K562 (cell line): ENCODE results near the gene RNASET2. TPM values are rescaled to one million over a fixed set of nuclear protein-coding genes. Genes with fewer than 3 reads are reported as not detected.
A peak's percentile ranks its signal among the peaks of the same experiment; 100 is the strongest.

ENCODE experiments used
- ATAC-seq: fragments of 200-7000 bp; cut with Tn5 transposase; 3 replicates; pipeline ENCODE4 v1.9.1; 2020; ENCODE audit warnings: moderate library complexity
- BruUV-seq: library from RNA; stranded (reverse); fragments of 400-500 nt; replicated peaks from 2 replicates; lab custom pipeline; 2021; lab: Mats Ljungman, UMichigan
- CTCF ChIA-PET: fragments of 300-600 bp; formaldehyde crosslinking; extraction: SDS; loops from one replicate; lab custom pipeline; 2021; ENCODE audit warnings: low intra/inter-chr PET ratio; lab: Yijun Ruan, JAX
- POLR2A ChIA-PET: fragments of 300-600, 350-650 bp; sonication (Branson Sonifier 250); formaldehyde crosslinking; extraction: SDS; loops from one replicate; lab custom pipeline; 2021; ENCODE audit warnings: antibody characterized with exemption, inconsistent platforms; lab: Yijun Ruan, JAX
- DNase-seq, 4 experiments: peaks; one replicate each; pipeline versions ENCODE4 v3.0.0 to v3.0.0-alpha.2; 2011 to 2018; ENCODE audit warnings: low spot score in 3 of 4, mixed read lengths in 3 of 4; ENCODE audit errors: extremely low read depth in 1 of 4
- FAIRE-seq: peaks from 2 replicates; lab custom pipeline; 2011; peaks lifted over from hg19 to GRCh38; lab: Jason Lieb, UNC
- H2AFZ ChIP-seq: 2 replicates; pipeline ENCODE4 v1.6.0; 2011; ENCODE audit warnings: low read depth, low read length, control low read depth, inconsistent platforms
- H3K27ac ChIP-seq: fragments of 200-600 bp; 3 replicates; pipeline ENCODE4 v1.8.0; 2011; ENCODE audit warnings: low read depth, mild to moderate bottlenecking, control low read depth, inconsistent platforms, low read length, moderate library complexity, mixed read lengths; ENCODE audit errors: extremely low read depth
- H3K27me3 ChIP-seq, 2 experiments: fragments of 300-600 bp in 1 of 2; 2 replicates in 1 of 2; 3 replicates in 1 of 2; pipeline versions ENCODE4 v1.6.0 to v1.8.0; 2011; ENCODE audit warnings: inconsistent platforms in 2 of 2, low read length in 2 of 2, mild to moderate bottlenecking in 1 of 2, mixed read lengths in 1 of 2, moderate library complexity in 1 of 2; ENCODE audit not compliant: control insufficient read depth in 2 of 2, insufficient read depth in 2 of 2
- H3K36me3 ChIP-seq: fragments of 300-600 bp; 3 replicates; pipeline ENCODE4 v1.8.0; 2011; ENCODE audit warnings: mild to moderate bottlenecking, low read length, inconsistent platforms; ENCODE audit not compliant: control insufficient read depth, insufficient read depth
- H3K4me1 ChIP-seq, 2 experiments: fragments of 200-600 bp in 1 of 2; replicated peaks in 1 of 2; 2 replicates in 1 of 2; 3 replicates in 1 of 2; pipeline versions ENCODE4 v1.5.1 to v1.8.0; 2011; ENCODE audit warnings: inconsistent platforms in 2 of 2, low read length in 2 of 2, mild to moderate bottlenecking in 1 of 2, mixed read lengths in 1 of 2, moderate library complexity in 1 of 2; ENCODE audit not compliant: control insufficient read depth in 2 of 2, insufficient read depth in 2 of 2
- H3K4me2 ChIP-seq: 2 replicates; pipeline ENCODE4 v1.6.1; 2011; ENCODE audit warnings: low read length, control low read depth, inconsistent platforms, mixed read lengths; ENCODE audit not compliant: insufficient read depth
- H3K4me3 ChIP-seq: fragments of 200-600 bp; sonication (generic), shearing (Covaris generic); 2 replicates; pipeline ENCODE4 v1.5.1; 2016; ENCODE audit warnings: control low read depth, inconsistent platforms
- H3K79me2 ChIP-seq: fragments of 200-600 bp; 3 replicates; pipeline ENCODE4 v1.8.0; 2011; ENCODE audit warnings: low read length, inconsistent platforms; ENCODE audit not compliant: control insufficient read depth, insufficient read depth
- H3K9ac ChIP-seq, 2 experiments: 2 replicates each; pipeline versions ENCODE4 v1.6.0 to v1.6.1; 2011; ENCODE audit warnings: low read depth in 2 of 2, low read length in 2 of 2, control low read depth in 1 of 2, inconsistent platforms in 1 of 2, mild to moderate bottlenecking in 1 of 2, mixed read lengths in 1 of 2; ENCODE audit not compliant: insufficient read depth in 1 of 2
- H3K9me1 ChIP-seq: one replicate; pipeline ENCODE4 v1.6.0; 2011; ENCODE audit warnings: inconsistent platforms, mild to moderate bottlenecking, low read length, moderate library complexity; ENCODE audit not compliant: control insufficient read depth, insufficient read depth
- H3K9me3 ChIP-seq: replicated peaks from 2 replicates; pipeline ENCODE4 v1.5.1; 2011; ENCODE audit warnings: low read depth, low read length, inconsistent platforms; ENCODE audit not compliant: control insufficient read depth, insufficient read depth
- H4K20me1 ChIP-seq: replicated peaks from 2 replicates; pipeline ENCODE4 v1.6.1; 2011; ENCODE audit warnings: low read length, inconsistent platforms, mixed read lengths; ENCODE audit not compliant: control insufficient read depth, insufficient read depth
- BMI1 ChIP-seq: fragments of 150-350 bp; IDR thresholded peaks from 2 replicates; pipeline ENCODE4 v1.6.1; 2014; ENCODE audit warnings: low read length
- CHD2 ChIP-seq: IDR thresholded peaks from 2 replicates; pipeline ENCODE4 v1.6.1; 2011; ENCODE audit warnings: low read depth, low read length
- FOSL1 ChIP-seq: fragments of 200-800 bp; sonication (Bioruptor generic); conservative IDR thresholded peaks from 2 replicates; pipeline ENCODE4 v1.6.1; 2016; ENCODE audit warnings: missing genetic modification characterization, missing compliant biosample characterization
- FOXA3 ChIP-seq, 2 experiments: fragments of 450-650 bp in 1 of 2; sonication (generic) in 1 of 2; formaldehyde crosslinking; IDR thresholded peaks in 1 of 2; conservative IDR thresholded peaks in 1 of 2; 2 replicates each; pipeline versions ENCODE4 v1.4.0 to v1.8.0; 2020 to 2022; ENCODE audit warnings: mild to moderate bottlenecking in 2 of 2, missing genetic modification reagents in 1 of 2
- FOXM1 ChIP-seq, 2 experiments: fragments of 450-650 bp in 1 of 2; sonication (generic) in 1 of 2; formaldehyde crosslinking in 1 of 2; IDR thresholded peaks; 2 replicates each; pipeline versions ENCODE4 v1.6.1 to v1.9.0; 2017 to 2022; ENCODE audit warnings: low read depth in 2 of 2, mild to moderate bottlenecking in 2 of 2, missing genetic modification reagents in 1 of 2, moderate library complexity in 1 of 2
- FOXP1 ChIP-seq: sonication (generic); formaldehyde crosslinking; IDR thresholded peaks from 2 replicates; pipeline ENCODE4 v1.8.0; 2022; ENCODE audit warnings: mild to moderate bottlenecking, missing genetic modification reagents
- RAD21 ChIP-seq, 2 experiments: fragments of 250-450 bp in 1 of 2; fragments of 450-650 bp in 1 of 2; sonication (Bioruptor Pico) in 1 of 2; formaldehyde crosslinking in 1 of 2; IDR thresholded peaks in 1 of 2; conservative IDR thresholded peaks in 1 of 2; 2 replicates each; pipeline versions ENCODE4 v1.4.0 to v1.8.0; 2020 to 2022; ENCODE audit warnings: mild to moderate bottlenecking in 2 of 2, moderate library complexity in 1 of 2
- SOX6 ChIP-seq: fragments of 450-650 bp; IDR thresholded peaks from 2 replicates; pipeline ENCODE4 v1.6.1; 2014; ENCODE audit warnings: mild to moderate bottlenecking
- WGBS: fragments of 100-300 bp; shearing (Covaris generic); methylation state at CpG from one replicate; pipeline ENCODE4 v1.1.6; 2016; ENCODE audit warnings: low coverage, mixed read lengths; ENCODE audit not compliant: insufficient coverage; ENCODE audit errors: missing lambda C conversion rate; 5-methylcytosine and 5-hydroxymethylcytosine counted together
- in situ Hi-C: fragments of 300-500 bp; cut with MboI; formaldehyde crosslinking; loops from 4 replicates; pipeline ENCODE4 v1.15.0; 2018; ENCODE audit warnings: inconsistent platforms, mixed read lengths
- intact Hi-C: fragments of 100-400 bp; cut with micrococcal nuclease; formaldehyde crosslinking; loops from 2 replicates; pipeline ENCODE4 v1.14.2; 2022
- polyA plus RNA-seq, 8 experiments: library from polyadenylated mRNA; depleted of rRNA in 4 of 8; stranded (reverse) in 5 of 8; unstranded in 3 of 8; fragments of >200 nt; fragmentation: Nextera tagmentation in 2 of 8; fragmentation: Illumina TruSeq in 1 of 8; extraction: Ambion mirVana in 2 of 8; extraction: Trizol in 1 of 8; gene quantifications; 2 replicates each; pipeline versions ENCODE4 v1.2.1 to v1.2.3, GENCODE V29; 2011 to 2014; ENCODE audit warnings: inconsistent platforms in 1 of 8, missing spikeins in 1 of 8
- total RNA-seq, 7 experiments: library from RNA; depleted of rRNA in 6 of 7; stranded (reverse); fragments of >200 nt in 6 of 7; fragmentation: Illumina TruSeq in 2 of 7; extraction: Trizol in 2 of 7; gene quantifications; 2 replicates each; pipeline versions ENCODE4 v1.2.1 to v1.2.3, GENCODE V29; 2011 to 2021; ENCODE audit warnings: low replicate concordance in 1 of 7
- TF ChIP-seq, protein P1 (sequence below), 3 experiments: IDR thresholded peaks in 2 of 3; conservative IDR thresholded peaks in 1 of 3; 2 replicates each; pipeline ENCODE4 v1.5.1; 2011 to 2012; ENCODE audit warnings: low read length in 3 of 3, mild to moderate bottlenecking in 3 of 3, control low read depth in 2 of 3, improper control_type of control experiment in 1 of 3, inconsistent platforms in 1 of 3, low read depth in 1 of 3, mixed read lengths in 1 of 3, moderate library complexity in 1 of 3; ENCODE audit not compliant: insufficient read depth in 2 of 3

RNASET2 gene
- total and polyA plus RNA-seq, 9 of the 15 experiments (the other 6 are each of a cell fraction or from before 2014, with no cell fraction given) = 7.4 to 141 (median 91.3) TPM

DNA sequence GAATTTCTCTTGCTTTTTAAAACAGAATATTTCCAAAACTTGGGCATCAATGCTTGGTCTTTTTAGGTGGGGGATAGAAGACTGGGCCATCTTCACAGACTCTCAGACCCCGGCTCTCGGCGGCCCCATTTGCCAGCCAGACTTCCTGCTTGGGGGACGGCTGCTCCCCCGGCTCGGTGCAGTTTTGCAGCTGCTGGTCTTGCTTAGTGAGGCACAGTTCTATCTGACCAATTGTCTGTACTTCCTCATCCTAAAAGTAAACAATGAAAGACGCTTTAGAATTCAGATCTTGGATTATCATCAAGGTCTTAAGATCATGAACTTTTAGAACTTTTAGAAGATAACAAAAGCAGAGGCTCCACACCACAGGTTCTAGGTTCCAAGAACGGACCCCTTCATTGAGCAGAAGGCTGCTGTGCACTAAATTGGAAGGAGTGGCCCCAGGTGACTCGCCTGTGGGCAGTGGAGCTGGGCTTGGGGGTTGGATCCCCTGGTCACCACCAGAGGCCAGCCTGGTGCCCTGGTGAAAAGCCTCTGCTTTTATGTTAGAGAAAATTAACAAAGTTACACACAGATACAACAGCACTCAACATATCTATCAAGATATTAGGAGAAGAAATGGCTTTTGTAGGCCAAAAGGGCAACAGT is 26.7 kb downstream of the RNASET2 start:
- DNase-seq (no peak), FAIRE-seq (no peak), ATAC-seq (peak; percentile 51; the same call in 2 of the 3 replicates)
- intact Hi-C loops = no loop called here
- Histone ChIP-seq H3K4me1 (peaks cover 13 to 18% of the 10 kb centered on the region in 2 experiments), H3K9me1 (peaks cover under 1% of the 10 kb centered on the region), H3K36me3 (peaks cover 13% of the 10 kb centered on the region; the same call in 2 of the 3 replicates), H2AFZ (no peak overlapping the region), H3K9ac (no peak overlapping the region), H3K27ac (no peak overlapping the region), H4K20me1 (no peaks in the 10 kb centered on the region), H3K79me2 (no peaks in the 10 kb centered on the region), H3K9me3 (no peaks in the 10 kb centered on the region), H3K4me3 (no peak overlapping the region), H3K4me2 (no peak overlapping the region), H3K27me3 (no peaks in the 10 kb centered on the region; a peak in 1 of 5 replicates)
- BruUV-seq = no TSS peak
- TF ChIP-seq FOXM1 (IDR thresholded peaks at IDR 0.05; ENCODE audit: low read depth) (no peak), FOXM1 (CRISPR knock-in tag; IDR thresholded peaks at IDR 0.05; ENCODE audit: low read depth) (0 out of 2 replicates have a peak, but pooled peaks have one; percentile 30), CHD2 (no peak), FOSL1 (tag) (0 out of 2 replicates have a peak, but pooled peaks have one; percentile 44), FOXP1 (CRISPR knock-in tag) (0 out of 2 replicates have a peak, but pooled peaks have one; percentile 51), BMI1 (no peak), SOX6 (peak; percentile 30; the same call in 1 of the 2 replicates), RAD21 (CRISPR knock-in tag; conservative IDR thresholded peaks at IDR 0.05 in 1 of 2, IDR thresholded peaks at IDR 0.05 in 1 of 2) (peak; percentile 23 to 52; a peak in 3 of 4 replicates), FOXA3 (CRISPR knock-in tag; conservative IDR thresholded peaks at IDR 0.05 in 1 of 2, IDR thresholded peaks at IDR 0.05 in 1 of 2) (peak in 1 of 2 experiments; percentile 70; a peak in 2 of 4 replicates)
- TF ChIP-seq, protein P1, sequence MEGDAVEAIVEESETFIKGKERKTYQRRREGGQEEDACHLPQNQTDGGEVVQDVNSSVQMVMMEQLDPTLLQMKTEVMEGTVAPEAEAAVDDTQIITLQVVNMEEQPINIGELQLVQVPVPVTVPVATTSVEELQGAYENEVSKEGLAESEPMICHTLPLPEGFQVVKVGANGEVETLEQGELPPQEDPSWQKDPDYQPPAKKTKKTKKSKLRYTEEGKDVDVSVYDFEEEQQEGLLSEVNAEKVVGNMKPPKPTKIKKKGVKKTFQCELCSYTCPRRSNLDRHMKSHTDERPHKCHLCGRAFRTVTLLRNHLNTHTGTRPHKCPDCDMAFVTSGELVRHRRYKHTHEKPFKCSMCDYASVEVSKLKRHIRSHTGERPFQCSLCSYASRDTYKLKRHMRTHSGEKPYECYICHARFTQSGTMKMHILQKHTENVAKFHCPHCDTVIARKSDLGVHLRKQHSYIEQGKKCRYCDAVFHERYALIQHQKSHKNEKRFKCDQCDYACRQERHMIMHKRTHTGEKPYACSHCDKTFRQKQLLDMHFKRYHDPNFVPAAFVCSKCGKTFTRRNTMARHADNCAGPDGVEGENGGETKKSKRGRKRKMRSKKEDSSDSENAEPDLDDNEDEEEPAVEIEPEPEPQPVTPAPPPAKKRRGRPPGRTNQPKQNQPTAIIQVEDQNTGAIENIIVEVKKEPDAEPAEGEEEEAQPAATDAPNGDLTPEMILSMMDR (IDR thresholded peaks at IDR 0.05 in 2 of 3, conservative IDR thresholded peaks at IDR 0.05 in 1 of 3; ENCODE audit: insufficient read depth in 2 of 3, low read depth in 1 of 3, low read length in 3 of 3) = peak in 2 of 3 experiments; percentile 25 to 44; a peak in 2 of 6 replicates
- CTCF ChIA-PET = no interaction called here
- in situ Hi-C loops = no loop called here
- POLR2A ChIA-PET = interaction anchor here (0.6 to 0.7 kb wide), 2 partner anchors 13 to 1677 kb away, joined by 3 to 4 read pairs; no protein-coding TSS in a partner anchor
- 27% methylated on average over 9 of the region's 9 CpGs for WGBS
